Measurements from ENCODE around the gene GNL3. TPM values are rescaled to one million over a fixed set of nuclear protein-coding genes. Genes with fewer than 3 reads are reported as not detected.

Gene GNL3
- polyA plus RNA-seq, 1 experiment = 30.6 TPM

DNA sequence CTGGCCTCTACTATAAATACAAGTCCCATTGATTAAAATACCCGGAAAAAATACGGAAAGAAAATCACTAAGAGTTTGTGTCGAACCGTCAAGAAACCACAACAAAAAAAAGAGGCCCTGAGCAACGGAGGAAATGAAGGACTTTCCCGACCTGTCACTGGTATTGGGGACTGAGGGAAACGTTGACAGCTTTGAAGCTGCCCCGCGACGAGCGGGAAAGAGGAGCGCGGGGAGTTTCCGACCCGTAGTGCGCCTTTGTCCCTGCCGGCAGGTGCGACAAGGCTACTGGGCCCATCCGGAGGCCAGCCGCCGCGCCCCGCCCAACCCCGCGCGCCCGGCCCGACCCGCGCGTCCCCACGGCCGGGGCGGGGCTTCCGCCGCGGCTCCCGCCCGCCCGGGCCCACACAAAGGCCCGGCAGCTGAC lies 535 bp upstream of the GNL3 start:
- no peak for DNase-seq (ENCODE audit: low read depth)
- Histone ChIP-seq H3K36me3 (ENCODE audit: control insufficient read depth, insufficient read depth, low read length) (peaks cover 17% of the 10 kb centered on the region), H3K27me3 (ENCODE audit: control insufficient read depth, insufficient read depth, low read length) (no peaks in the 10 kb centered on the region), H3K4me3 (ENCODE audit: low read depth, low read length) (peak overlapping the region; percentile 84)
- ChIA-PET CTCF (interaction anchor here (0.9 to 1.8 kb wide), 2 partner anchors 25 to 273 kb away, joined by 3 to 4 read pairs; no protein-coding TSS in a partner anchor), POLR2A (interaction anchor here (0.6 kb wide), 1 partner anchor 15 kb away, joined by 3 read pairs; no protein-coding TSS in a partner anchor)
- TF ChIP-seq, protein P1, sequence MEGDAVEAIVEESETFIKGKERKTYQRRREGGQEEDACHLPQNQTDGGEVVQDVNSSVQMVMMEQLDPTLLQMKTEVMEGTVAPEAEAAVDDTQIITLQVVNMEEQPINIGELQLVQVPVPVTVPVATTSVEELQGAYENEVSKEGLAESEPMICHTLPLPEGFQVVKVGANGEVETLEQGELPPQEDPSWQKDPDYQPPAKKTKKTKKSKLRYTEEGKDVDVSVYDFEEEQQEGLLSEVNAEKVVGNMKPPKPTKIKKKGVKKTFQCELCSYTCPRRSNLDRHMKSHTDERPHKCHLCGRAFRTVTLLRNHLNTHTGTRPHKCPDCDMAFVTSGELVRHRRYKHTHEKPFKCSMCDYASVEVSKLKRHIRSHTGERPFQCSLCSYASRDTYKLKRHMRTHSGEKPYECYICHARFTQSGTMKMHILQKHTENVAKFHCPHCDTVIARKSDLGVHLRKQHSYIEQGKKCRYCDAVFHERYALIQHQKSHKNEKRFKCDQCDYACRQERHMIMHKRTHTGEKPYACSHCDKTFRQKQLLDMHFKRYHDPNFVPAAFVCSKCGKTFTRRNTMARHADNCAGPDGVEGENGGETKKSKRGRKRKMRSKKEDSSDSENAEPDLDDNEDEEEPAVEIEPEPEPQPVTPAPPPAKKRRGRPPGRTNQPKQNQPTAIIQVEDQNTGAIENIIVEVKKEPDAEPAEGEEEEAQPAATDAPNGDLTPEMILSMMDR (IDR thresholded peaks at IDR 0.05; ENCODE audit: insufficient read depth, low read depth, low read length) = no peak

DNA sequence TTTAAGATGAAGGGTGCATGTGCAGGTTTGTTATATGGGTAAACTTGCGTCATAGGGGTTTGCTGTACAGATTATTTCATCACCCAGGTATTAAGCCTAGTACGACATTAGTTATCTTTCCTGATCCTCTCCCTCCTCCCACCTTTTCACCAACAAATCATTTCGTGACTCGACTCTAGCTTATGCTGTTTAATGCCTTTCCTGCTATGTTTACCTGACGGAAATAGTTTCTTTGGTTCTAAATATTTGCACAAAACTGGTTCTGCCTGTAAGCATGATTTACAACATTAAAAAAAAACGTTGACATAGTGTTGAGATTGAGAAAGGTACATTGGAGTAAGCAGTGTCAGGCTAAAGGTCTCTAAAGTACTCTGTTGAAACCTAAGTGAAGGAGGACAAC lies 2.4 kb downstream of the GNL3 start:
- H3K4me3 ChIP-seq (ENCODE audit: low read depth, low read length) = no peak overlapping the region
- H3K36me3 ChIP-seq (ENCODE audit: control insufficient read depth, insufficient read depth, low read length) = peaks cover 32% of the 10 kb centered on the region
- no peak for DNase-seq (ENCODE audit: low read depth)
- TF ChIP-seq, protein P1 (IDR thresholded peaks at IDR 0.05; ENCODE audit: insufficient read depth, low read depth, low read length) = no peak
- ChIA-PET POLR2A (interaction anchor here (0.5 kb wide), 1 partner anchor 408 kb away, joined by 3 read pairs; no protein-coding TSS in a partner anchor), CTCF (interaction anchor here (0.6 to 1.6 kb wide), 2 partner anchors 8 to 9 kb away, joined by 3 to 6 read pairs; no protein-coding TSS in a partner anchor)
- no peaks in the 10 kb centered on the region for H3K27me3 ChIP-seq (ENCODE audit: control insufficient read depth, insufficient read depth, low read length)

DNA sequence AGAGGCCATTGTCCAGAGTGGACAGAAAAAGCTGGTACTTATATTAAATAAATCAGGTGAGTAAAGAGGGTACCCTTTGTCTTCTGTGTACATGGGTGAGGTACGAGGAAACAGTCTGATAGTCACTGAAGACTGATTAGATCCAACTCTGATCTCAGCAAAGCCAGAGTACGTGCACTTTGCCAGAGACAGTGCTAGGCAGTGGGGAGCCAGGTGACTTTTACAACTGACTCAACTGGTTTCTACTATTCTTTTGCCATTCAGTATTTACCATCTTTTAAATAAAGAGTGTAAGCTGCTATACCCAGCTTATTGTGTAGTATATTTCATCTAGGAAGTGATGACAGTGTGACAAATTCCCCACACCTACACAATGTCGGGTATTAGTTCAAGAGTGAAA lies 3.3 kb downstream of the GNL3 start:
- Histone ChIP-seq H3K27me3 (ENCODE audit: control insufficient read depth, insufficient read depth, low read length) (no peaks in the 10 kb centered on the region), H3K36me3 (ENCODE audit: control insufficient read depth, insufficient read depth, low read length) (peaks cover 38% of the 10 kb centered on the region), H3K4me3 (ENCODE audit: low read depth, low read length) (no peak overlapping the region)
- TF ChIP-seq, protein P1 (IDR thresholded peaks at IDR 0.05; ENCODE audit: insufficient read depth, low read depth, low read length) = no peak
- no peak for DNase-seq (ENCODE audit: low read depth)
- POLR2A ChIA-PET = no interaction called here
- CTCF ChIA-PET = interaction anchor here (1.6 kb wide), 1 partner anchor 7 kb away, joined by 3 read pairs; no protein-coding TSS in a partner anchor

DNA sequence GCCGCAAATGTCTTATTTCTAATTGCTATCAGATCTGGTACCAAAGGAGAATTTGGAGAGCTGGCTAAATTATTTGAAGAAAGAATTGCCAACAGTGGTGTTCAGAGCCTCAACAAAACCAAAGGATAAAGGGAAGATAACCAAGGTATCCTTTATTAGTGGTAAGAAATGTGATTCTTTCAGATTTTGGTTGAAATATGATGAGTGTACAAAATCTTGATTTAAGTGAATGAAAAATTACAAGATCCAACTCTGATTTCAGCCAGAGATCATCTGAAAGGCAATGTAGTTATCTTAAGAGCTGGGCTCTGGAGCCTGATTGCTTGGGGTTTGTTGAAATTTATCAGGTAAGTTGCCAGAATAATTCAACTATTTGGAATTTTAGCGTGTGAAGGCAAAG lies 4.7 kb downstream of the GNL3 start:
- TF ChIP-seq, protein P1 (IDR thresholded peaks at IDR 0.05; ENCODE audit: insufficient read depth, low read depth, low read length) = no peak
- POLR2A ChIA-PET = no interaction called here
- Histone ChIP-seq H3K27me3 (ENCODE audit: control insufficient read depth, insufficient read depth, low read length) (no peaks in the 10 kb centered on the region), H3K4me3 (ENCODE audit: low read depth, low read length) (no peak overlapping the region), H3K36me3 (ENCODE audit: control insufficient read depth, insufficient read depth, low read length) (peaks cover 44% of the 10 kb centered on the region)
- CTCF ChIA-PET = no interaction called here
- DNase-seq (ENCODE audit: low read depth) = no peak

DNA sequence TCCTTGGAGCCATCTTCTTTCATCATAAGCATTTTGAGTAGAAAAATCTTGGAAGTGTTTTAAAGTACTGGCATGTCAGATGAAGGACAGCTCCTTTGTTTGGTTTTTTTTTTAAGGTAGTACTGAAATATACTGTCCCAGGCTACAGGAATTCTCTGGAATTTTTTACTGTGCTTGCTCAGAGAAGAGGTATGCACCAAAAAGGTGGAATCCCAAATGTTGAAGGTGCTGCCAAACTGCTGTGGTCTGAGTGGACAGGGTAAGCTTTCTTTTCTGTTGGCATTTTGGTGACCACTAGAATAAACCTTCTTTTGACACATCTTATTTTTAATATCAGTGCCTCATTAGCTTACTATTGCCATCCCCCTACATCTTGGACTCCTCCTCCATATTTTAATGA lies 7.2 kb downstream of the GNL3 start:
- TF ChIP-seq, protein P1 (IDR thresholded peaks at IDR 0.05; ENCODE audit: insufficient read depth, low read depth, low read length) = no peak
- no peaks in the 10 kb centered on the region for H3K27me3 ChIP-seq (ENCODE audit: control insufficient read depth, insufficient read depth, low read length)
- CTCF ChIA-PET = interaction anchor here (1.0 to 1.4 kb wide), 3 partner anchors 13 to 247 kb away, joined by 3 to 5 read pairs (median 4); partner anchors contain the start of genes GLT8D1 and SPCS1
- DNase-seq (ENCODE audit: low read depth) = no peak
- POLR2A ChIA-PET = no interaction called here
- H3K4me3 ChIP-seq (ENCODE audit: low read depth, low read length) = no peak overlapping the region
- peaks cover 45% of the 10 kb centered on the region for H3K36me3 ChIP-seq (ENCODE audit: control insufficient read depth, insufficient read depth, low read length)

Data from BJ (cell line).